Subcutaneous adipose tissue (tissue), 4 donors: Measurements from ENCODE around the gene OPCML. TPM values are rescaled to one million over a fixed set of nuclear protein-coding genes. Genes with fewer than 3 reads are reported as not detected.

Source experiments
- total RNA-seq, 4 donors: library from RNA; depleted of rRNA; stranded (reverse); fragments of >200 nt; gene quantifications; one replicate each; pipeline ENCODE4 v1.1.0, GENCODE V29; 2016
- TF ChIP-seq, protein P1 (sequence below): fragments of 450-650 bp; IDR thresholded peaks from one replicate; pipeline ENCODE4 v1.5.1; 2016; ENCODE audit warnings: low read depth, mild to moderate bottlenecking, control low read depth, antibody characterized with exemption, moderate library complexity

Gene OPCML
- total RNA-seq, 4 donors from 2014 or later, result under 0.01 TPM; not detected in 3

DNA sequence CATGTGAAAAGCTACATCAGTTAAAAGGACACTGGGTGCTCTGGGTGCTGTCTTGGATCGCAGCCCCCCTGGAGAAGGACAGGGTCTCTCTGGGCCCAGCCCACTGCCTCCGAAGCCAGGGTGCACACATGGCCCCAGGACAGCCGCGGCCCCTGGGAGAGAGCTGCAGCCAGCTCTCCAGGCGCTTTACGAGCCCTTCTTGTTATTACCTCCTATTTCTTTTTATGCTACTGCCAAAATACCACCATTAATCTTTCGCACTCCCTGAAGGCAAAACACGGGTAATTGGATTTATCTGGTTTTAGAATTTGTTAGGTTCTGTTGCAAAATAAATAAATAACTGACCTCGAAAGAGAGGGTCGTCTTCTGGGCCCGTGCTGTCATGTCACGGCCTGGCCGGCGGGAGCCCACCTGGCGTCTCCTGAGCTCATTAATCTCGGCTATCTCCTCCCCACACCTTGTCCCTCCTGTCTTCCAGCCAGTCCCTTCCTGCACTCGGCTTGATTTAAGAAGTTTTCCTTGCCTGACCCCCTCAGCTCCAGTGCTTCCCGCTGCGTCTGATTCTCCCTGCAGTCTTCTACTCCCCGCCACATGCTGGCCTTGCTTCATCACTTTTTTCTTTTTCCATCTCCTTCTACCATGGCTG, 611.7 kb downstream of the OPCML start:
- TF ChIP-seq, protein P1, sequence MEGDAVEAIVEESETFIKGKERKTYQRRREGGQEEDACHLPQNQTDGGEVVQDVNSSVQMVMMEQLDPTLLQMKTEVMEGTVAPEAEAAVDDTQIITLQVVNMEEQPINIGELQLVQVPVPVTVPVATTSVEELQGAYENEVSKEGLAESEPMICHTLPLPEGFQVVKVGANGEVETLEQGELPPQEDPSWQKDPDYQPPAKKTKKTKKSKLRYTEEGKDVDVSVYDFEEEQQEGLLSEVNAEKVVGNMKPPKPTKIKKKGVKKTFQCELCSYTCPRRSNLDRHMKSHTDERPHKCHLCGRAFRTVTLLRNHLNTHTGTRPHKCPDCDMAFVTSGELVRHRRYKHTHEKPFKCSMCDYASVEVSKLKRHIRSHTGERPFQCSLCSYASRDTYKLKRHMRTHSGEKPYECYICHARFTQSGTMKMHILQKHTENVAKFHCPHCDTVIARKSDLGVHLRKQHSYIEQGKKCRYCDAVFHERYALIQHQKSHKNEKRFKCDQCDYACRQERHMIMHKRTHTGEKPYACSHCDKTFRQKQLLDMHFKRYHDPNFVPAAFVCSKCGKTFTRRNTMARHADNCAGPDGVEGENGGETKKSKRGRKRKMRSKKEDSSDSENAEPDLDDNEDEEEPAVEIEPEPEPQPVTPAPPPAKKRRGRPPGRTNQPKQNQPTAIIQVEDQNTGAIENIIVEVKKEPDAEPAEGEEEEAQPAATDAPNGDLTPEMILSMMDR, result no peak

DNA sequence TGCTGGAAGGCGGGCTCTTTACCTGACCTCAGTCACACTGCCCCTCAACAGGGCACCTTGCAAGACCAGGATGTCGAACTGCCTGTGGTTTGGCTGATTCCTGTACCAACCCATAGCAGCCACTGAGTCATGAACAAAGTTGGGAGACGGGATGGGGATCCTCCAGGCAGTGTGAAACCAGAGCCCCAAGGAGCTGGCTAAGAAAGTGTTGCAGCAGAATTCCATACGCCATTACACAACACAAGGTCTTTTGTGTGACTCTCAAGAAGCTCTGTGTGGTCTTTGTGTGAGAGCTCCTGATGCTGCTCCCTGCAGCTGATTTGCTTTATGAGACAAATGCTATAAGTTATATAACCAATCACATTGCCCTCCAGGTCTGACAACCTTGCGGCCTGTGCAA, 617.7 kb downstream of the OPCML start:
- TF ChIP-seq, protein P1, result no peak

DNA sequence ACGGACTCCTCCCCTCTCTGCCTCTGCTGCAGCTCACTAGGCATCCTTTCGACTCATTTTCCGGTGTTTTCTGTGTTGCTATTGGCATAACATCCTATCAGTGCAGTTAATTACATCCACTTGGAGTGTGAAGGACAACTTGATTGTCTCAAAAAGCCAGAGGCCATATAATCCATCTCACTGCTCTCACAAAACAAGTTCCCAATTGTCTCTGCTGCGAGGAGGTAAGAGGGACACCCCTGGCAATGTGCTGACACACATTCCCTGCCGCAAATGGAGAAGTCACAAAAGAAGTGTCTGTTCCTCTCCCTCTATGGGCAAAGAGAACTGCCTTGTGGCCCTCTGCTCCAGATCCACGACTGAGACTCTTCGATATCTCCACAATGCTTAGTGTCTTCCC, 618.4 kb downstream of the OPCML start:
- TF ChIP-seq, protein P1, result no peak

DNA sequence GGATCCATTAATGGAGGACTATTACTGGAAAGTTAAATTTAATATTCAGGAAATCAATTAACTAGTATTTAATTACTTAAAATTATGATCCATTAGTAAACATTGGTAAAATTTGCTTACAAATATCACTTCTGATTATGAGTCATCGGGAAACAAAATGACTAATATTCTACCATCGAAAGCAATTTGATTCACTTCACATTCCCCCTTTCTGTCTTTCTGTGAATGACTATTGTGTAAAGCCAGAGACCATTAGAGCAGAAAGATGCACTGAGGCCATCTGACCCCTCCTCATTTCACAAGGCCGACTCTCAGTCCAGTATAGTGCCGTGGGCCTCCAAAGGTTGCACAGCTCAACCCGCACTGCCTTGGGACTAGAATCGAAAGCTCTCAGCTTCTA, 619.0 kb downstream of the OPCML start:
- TF ChIP-seq, protein P1, result no peak

DNA sequence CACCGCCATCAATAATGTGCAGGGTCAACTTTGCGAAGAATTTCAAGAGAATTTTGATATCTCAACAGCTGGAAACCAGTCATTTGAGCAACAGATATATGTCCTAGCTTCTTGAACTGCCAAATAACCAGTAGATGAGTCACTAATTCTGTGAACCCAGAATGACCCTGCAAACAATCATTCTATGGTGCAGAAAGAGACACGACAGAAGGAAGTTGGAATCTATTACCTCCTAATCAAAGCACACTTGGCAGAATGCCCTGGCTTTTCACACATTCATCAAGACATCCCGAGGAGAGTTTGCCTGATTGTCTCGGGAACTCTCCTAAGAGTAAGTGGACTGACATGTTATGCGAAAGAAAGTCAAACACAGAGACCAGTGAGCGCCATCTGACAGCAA, 621.1 kb downstream of the OPCML start:
- TF ChIP-seq, protein P1, result no peak

DNA sequence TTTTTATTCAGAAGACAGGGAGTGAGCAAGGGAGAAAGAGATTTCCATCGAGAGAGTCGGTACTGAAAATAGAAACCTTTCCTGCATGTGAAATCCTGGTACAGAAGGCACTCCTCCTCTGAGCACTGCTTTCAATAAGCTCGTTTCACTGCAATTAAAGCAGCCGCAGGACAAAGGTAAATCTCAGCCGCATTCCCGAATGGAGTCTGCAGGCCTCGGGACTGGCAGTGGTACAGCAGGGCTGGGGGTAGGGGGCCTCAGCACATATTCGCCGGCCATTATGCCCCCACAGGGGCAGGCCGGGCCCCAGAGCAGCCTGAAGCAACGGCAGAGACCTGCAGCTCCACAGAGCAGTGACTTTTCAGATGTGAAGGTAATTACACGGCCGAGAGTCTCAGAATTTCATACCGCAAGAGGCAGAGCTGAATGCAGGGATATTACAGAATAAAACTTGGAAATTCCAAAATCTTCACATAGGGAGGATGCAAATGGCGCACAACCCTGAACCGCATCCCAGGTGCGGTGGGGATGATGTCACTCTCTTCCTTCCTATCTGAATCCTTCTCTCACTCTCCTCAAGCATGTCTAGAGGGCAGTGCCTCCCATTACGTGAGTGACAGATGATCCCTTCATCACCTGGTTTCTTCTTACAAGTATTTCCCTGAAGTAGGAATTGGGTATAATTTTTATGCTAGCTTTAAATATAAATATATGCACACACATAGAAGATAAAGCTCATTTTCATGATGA, 622.1 kb downstream of the OPCML start:
- TF ChIP-seq, protein P1, result no peak

DNA sequence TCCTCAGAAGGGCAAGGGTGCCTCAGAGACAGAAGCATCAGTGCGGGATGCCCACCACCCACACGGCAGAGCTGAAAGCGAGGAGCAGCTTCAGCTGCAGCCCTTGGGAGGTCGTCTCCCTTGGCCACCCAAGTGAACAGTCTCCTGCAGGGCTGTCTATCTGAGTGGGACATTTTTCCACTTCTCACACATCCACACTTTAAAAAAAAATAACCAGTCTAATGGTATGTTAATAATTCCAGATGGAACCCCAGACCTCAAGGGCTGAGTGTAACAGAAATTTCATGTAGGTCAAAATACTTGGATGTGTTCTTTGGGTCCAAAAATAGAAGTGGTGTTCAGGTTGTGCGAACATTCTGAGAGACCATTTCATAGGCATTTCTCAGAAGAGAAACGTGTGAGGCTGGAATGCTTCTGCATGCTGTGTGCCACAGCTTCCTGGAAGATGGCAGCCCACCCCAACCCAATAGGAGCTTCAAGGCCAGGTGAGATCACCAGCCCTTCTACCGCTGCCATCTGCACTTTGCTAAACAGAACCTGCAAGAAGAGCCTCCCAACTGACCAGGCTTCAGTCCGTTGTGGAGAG, 623.2 kb downstream of the OPCML start:
- TF ChIP-seq, protein P1, result no peak
